HepG2 (cell line): ENCODE results near the gene MTRFR. TPM values are rescaled to one million over a fixed set of nuclear protein-coding genes. Genes with fewer than 3 reads are reported as not detected.
A peak's percentile ranks its signal among the peaks of the same experiment; 100 is the strongest.

ENCODE experiments used
- ETV6 ChIP-seq: sonication (generic); formaldehyde crosslinking; conservative IDR thresholded peaks from 2 replicates; pipeline ENCODE4 v1.4.0; 2020; ENCODE audit warnings: missing genetic modification reagents
- GATAD2A ChIP-seq: IDR thresholded peaks from 2 replicates; pipeline ENCODE4 v1.6.1; 2016
- MED13 ChIP-seq: sonication (generic); formaldehyde crosslinking; IDR thresholded peaks from 2 replicates; pipeline ENCODE4 v1.5.0; 2020; ENCODE audit warnings: missing genetic modification reagents
- NRL ChIP-seq: sonication (generic); formaldehyde crosslinking; IDR thresholded peaks from 2 replicates; pipeline ENCODE4 v1.5.0; 2020; ENCODE audit warnings: missing genetic modification reagents, mild to moderate bottlenecking, moderate library complexity, borderline replicate concordance
- PHF5A ChIP-seq: IDR thresholded peaks from one replicate; pipeline ENCODE4 v1.6.1; 2018; ENCODE audit warnings: low read depth, missing genetic modification reagents; ENCODE audit not compliant: unreplicated experiment
- RARG ChIP-seq: sonication (generic); formaldehyde crosslinking; IDR thresholded peaks from 2 replicates; pipeline ENCODE4 v1.4.0; 2020; ENCODE audit warnings: low read depth, mild to moderate bottlenecking, missing genetic modification reagents
- SIN3B ChIP-seq: fragments of 150-350 bp; IDR thresholded peaks from 2 replicates; pipeline ENCODE4 v1.6.1; 2014; ENCODE audit warnings: low read length
- SOX6 ChIP-seq, 2 experiments: fragments of 450-650 bp in 1 of 2; sonication (generic) in 1 of 2; formaldehyde crosslinking in 1 of 2; IDR thresholded peaks; 2 replicates each; pipeline versions ENCODE4 v1.4.0 to v1.6.1; 2017 to 2020; ENCODE audit warnings: antibody characterized with exemption in 1 of 2, mild to moderate bottlenecking in 1 of 2, missing genetic modification reagents in 1 of 2
- SP5 ChIP-seq: IDR thresholded peaks from 2 replicates; pipeline ENCODE4 v1.6.1; 2016; ENCODE audit warnings: low read depth, borderline replicate concordance
- TGIF2 ChIP-seq: IDR thresholded peaks from 2 replicates; pipeline ENCODE4 v1.6.1; 2016; ENCODE audit warnings: control low read depth, missing compliant biosample characterization
- TSC22D2 ChIP-seq: sonication (generic); formaldehyde crosslinking; IDR thresholded peaks from 2 replicates; pipeline ENCODE4 v1.5.1; 2020; ENCODE audit warnings: missing genetic modification reagents, mild to moderate bottlenecking, borderline replicate concordance
- YEATS2 ChIP-seq: sonication (generic); formaldehyde crosslinking; IDR thresholded peaks from 2 replicates; pipeline ENCODE4 v1.4.0; 2020; ENCODE audit warnings: missing genetic modification reagents, borderline replicate concordance
- ZC3H13 ChIP-seq: sonication (generic); formaldehyde crosslinking; IDR thresholded peaks from 2 replicates; pipeline ENCODE4 v1.8.1; 2023; ENCODE audit warnings: mild to moderate bottlenecking, missing genetic modification reagents, moderate library complexity
- ZFP62 ChIP-seq: sonication (generic); formaldehyde crosslinking; IDR thresholded peaks from 2 replicates; pipeline ENCODE4 v1.4.0; 2020; ENCODE audit warnings: missing genetic modification reagents
- ZNF34 ChIP-seq: sonication (generic); formaldehyde crosslinking; IDR thresholded peaks from 2 replicates; pipeline ENCODE4 v1.4.0; 2020; ENCODE audit warnings: mild to moderate bottlenecking, missing genetic modification reagents, borderline replicate concordance
- ZNF768 ChIP-seq: sonication (generic); formaldehyde crosslinking; IDR thresholded peaks from 2 replicates; pipeline ENCODE4 v1.4.0; 2020; ENCODE audit warnings: missing genetic modification reagents
- ZNF781 ChIP-seq: sonication (generic); formaldehyde crosslinking; IDR thresholded peaks from 2 replicates; pipeline ENCODE4 v1.5.1; 2020; ENCODE audit warnings: borderline replicate concordance, mild to moderate bottlenecking, missing genetic modification reagents; ENCODE audit errors: not compliant biosample characterization
- polyA plus RNA-seq, 8 experiments: library from polyadenylated mRNA; depleted of rRNA in 3 of 8; stranded (reverse) in 7 of 8; unstranded in 1 of 8; fragments of >200 nt; fragmentation: Illumina TruSeq in 4 of 8; extraction: Trizol in 4 of 8; gene quantifications; 2 replicates each; pipeline versions ENCODE4 v1.2.1 to v1.2.3, GENCODE V29; 2011 to 2016; ENCODE audit warnings: low read depth in 4 of 8, missing spikeins in 1 of 8, mixed read lengths in 1 of 8; ENCODE audit not compliant: insufficient read depth in 1 of 8
- total RNA-seq, 5 experiments: library from RNA; depleted of rRNA; stranded (reverse); fragments of >200 nt; fragmentation: Illumina TruSeq; extraction: Trizol; gene quantifications; 2 replicates each; pipeline ENCODE4 v1.2.3, GENCODE V29; 2016; ENCODE audit warnings: low read depth in 1 of 5
- TF ChIP-seq, protein P1 (sequence below): IDR thresholded peaks from 2 replicates; pipeline ENCODE4 v1.6.1; 2016; ENCODE audit warnings: missing compliant biosample characterization, missing genetic modification reagents, borderline replicate concordance
- TF ChIP-seq, protein P2 (sequence below): IDR thresholded peaks from 2 replicates; pipeline ENCODE4 v1.6.1; 2012; ENCODE audit warnings: low read depth, low read length, improper control_type of control experiment
- TF ChIP-seq, protein P3 (sequence below): sonication (generic); formaldehyde crosslinking; IDR thresholded peaks from 2 replicates; pipeline ENCODE4 v1.5.0; 2020; ENCODE audit warnings: mild to moderate bottlenecking, missing genetic modification reagents
- TF ChIP-seq, protein P4 (sequence below): sonication (generic); formaldehyde crosslinking; IDR thresholded peaks from 2 replicates; pipeline ENCODE4 v1.5.0; 2020; ENCODE audit warnings: mild to moderate bottlenecking, missing genetic modification reagents, borderline replicate concordance

Gene MTRFR
- total and polyA plus RNA-seq, 2 of the 13 experiments (the other 11 are each of a cell fraction or from before 2014, with no cell fraction given): 7.1 to 9.9 TPM

DNA sequence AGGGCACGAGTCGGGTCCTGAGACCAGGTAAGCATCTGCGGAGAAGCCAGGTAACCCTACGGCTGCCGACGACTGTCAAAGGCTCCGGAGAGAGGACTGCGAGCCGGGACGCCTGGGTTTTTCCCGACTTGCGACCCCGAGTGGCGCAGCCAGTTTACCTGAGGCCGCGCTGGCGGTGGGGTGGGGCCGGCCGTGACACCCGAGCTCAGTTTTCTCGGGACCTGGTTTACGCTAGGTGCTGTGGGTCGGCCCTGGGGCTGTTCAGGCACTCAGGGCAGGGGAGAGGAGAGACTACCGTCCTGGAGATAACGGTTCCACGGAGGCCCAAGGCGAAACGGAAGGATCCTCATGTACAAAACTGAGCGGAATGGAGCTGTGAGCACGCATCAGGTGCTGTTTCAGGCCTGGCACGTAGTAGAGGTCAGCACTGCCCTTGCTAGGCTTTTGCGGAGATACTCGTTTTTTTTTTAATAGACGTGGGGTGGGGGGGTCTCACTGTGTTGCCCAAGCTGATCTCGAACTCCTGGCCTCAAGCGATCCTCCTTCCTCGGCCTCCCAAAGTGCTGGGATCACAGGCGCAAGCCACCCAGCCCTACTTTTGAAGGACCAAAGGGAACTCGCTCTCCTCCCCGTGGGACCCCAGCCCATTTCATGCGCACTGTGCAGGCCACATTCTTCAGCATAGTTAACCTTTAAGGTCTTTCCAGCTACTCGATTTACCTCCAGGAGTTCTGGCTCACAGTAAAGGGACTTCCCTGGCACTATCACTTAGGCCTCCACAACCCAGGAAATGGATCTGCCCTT is 471 bp downstream of the MTRFR start (continued):
- TF ChIP-seq, protein P1, sequence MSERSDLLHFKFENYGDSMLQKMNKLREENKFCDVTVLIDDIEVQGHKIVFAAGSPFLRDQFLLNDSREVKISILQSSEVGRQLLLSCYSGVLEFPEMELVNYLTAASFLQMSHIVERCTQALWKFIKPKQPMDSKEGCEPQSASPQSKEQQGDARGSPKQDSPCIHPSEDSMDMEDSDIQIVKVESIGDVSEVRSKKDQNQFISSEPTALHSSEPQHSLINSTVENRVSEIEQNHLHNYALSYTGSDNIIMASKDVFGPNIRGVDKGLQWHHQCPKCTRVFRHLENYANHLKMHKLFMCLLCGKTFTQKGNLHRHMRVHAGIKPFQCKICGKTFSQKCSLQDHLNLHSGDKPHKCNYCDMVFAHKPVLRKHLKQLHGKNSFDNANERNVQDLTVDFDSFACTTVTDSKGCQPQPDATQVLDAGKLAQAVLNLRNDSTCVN (CRISPR knock-in tag): no peak
- TF ChIP-seq SP5 (CRISPR knock-in tag) (no peak), RARG (no peak), TSC22D2 (CRISPR knock-in tag) (no peak), MED13 (CRISPR knock-in tag) (no peak), NRL (no peak), ZFP62 (CRISPR knock-in tag) (no peak), PHF5A (no peak), ZNF34 (CRISPR knock-in tag) (no peak), SIN3B (no peak), ETV6 (CRISPR knock-in tag) (no peak), SOX6 (IDR thresholded peaks at IDR 0.05) (no peak), SOX6 (CRISPR knock-in tag; IDR thresholded peaks at IDR 0.05) (no peak), ZNF781 (CRISPR knock-in tag) (peak; percentile 54), YEATS2 (no peak), ZNF768 (no peak), GATAD2A (CRISPR knock-in tag) (no peak), ZC3H13 (no peak), TGIF2 (CRISPR knock-in tag) (no peak; the same call in 1 of the 2 replicates)
- TF ChIP-seq, protein P2, sequence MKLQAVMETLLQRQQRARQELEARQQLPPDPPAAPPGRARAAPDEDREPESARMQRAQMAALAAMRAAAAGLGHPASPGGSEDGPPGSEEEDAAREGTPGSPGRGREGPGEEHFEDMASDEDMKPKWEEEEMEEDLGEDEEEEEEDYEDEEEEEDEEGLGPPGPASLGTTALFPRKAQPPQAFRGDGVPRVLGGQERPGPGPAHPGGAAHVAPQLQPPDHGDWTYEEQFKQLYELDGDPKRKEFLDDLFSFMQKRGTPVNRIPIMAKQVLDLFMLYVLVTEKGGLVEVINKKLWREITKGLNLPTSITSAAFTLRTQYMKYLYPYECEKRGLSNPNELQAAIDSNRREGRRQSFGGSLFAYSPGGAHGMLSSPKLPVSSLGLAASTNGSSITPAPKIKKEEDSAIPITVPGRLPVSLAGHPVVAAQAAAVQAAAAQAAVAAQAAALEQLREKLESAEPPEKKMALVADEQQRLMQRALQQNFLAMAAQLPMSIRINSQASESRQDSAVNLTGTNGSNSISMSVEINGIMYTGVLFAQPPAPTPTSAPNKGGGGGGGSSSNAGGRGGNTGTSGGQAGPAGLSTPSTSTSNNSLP: 0 out of 2 replicates have a peak, but pooled peaks have one; percentile 5
- TF ChIP-seq, protein P3, sequence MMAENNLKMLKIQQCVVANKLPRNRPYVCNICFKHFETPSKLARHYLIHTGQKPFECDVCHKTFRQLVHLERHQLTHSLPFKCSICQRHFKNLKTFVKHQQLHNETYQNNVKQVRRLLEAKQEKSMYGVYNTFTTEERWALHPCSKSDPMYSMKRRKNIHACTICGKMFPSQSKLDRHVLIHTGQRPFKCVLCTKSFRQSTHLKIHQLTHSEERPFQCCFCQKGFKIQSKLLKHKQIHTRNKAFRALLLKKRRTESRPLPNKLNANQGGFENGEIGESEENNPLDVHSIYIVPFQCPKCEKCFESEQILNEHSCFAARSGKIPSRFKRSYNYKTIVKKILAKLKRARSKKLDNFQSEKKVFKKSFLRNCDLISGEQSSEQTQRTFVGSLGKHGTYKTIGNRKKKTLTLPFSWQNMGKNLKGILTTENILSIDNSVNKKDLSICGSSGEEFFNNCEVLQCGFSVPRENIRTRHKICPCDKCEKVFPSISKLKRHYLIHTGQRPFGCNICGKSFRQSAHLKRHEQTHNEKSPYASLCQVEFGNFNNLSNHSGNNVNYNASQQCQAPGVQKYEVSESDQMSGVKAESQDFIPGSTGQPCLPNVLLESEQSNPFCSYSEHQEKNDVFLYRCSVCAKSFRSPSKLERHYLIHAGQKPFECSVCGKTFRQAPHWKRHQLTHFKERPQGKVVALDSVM (CRISPR knock-in tag): peak; percentile 99
- TF ChIP-seq, protein P4, sequence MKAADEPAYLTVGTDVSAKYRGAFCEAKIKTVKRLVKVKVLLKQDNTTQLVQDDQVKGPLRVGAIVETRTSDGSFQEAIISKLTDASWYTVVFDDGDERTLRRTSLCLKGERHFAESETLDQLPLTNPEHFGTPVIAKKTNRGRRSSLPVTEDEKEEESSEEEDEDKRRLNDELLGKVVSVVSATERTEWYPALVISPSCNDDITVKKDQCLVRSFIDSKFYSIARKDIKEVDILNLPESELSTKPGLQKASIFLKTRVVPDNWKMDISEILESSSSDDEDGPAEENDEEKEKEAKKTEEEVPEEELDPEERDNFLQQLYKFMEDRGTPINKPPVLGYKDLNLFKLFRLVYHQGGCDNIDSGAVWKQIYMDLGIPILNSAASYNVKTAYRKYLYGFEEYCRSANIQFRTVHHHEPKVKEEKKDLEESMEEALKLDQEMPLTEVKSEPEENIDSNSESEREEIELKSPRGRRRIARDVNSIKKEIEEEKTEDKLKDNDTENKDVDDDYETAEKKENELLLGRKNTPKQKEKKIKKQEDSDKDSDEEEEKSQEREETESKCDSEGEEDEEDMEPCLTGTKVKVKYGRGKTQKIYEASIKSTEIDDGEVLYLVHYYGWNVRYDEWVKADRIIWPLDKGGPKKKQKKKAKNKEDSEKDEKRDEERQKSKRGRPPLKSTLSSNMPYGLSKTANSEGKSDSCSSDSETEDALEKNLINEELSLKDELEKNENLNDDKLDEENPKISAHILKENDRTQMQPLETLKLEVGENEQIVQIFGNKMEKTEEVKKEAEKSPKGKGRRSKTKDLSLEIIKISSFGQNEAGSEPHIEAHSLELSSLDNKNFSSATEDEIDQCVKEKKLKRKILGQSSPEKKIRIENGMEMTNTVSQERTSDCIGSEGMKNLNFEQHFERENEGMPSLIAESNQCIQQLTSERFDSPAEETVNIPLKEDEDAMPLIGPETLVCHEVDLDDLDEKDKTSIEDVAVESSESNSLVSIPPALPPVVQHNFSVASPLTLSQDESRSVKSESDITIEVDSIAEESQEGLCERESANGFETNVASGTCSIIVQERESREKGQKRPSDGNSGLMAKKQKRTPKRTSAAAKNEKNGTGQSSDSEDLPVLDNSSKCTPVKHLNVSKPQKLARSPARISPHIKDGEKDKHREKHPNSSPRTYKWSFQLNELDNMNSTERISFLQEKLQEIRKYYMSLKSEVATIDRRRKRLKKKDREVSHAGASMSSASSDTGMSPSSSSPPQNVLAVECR: no peak; the same call in 1 of the 2 replicates
